Stomach (tissue), 9 donors: Measurements from ENCODE around the gene STXBP6. TPM values are rescaled to one million over a fixed set of nuclear protein-coding genes. Genes with fewer than 3 reads are reported as not detected.
A peak's percentile ranks its signal among the peaks of the same experiment; 100 is the strongest.

Experiments used
- DNase-seq, 2 donors: peaks; one replicate each; pipeline versions ENCODE4 v3.0.0 to v3.0.0-alpha.2; 2013 to 2019
- H3K27ac ChIP-seq, 5 donors: fragments of 200-600 bp in 4 of 5; sonication (generic) in 4 of 5; one replicate each; pipeline ENCODE4 v1.5.1; 2013 to 2019; ENCODE audit warnings: mild to moderate bottlenecking in 1 of 5, moderate library complexity in 1 of 5
- H3K27me3 ChIP-seq, 3 donors: fragments of 200-600 bp; sonication (generic); one replicate each; pipeline ENCODE4 v1.5.1; 2017 to 2019; ENCODE audit warnings: mixed run types in 1 of 3
- H3K36me3 ChIP-seq, 4 donors: fragments of 200-600 bp; sonication (generic); 1 replicate in 3 of 4; 2 replicates in 1 of 4; pipeline ENCODE4 v1.5.1; 2016 to 2019
- H3K4me1 ChIP-seq, 4 donors: fragments of 200-600 bp; sonication (generic); one replicate each; pipeline ENCODE4 v1.5.1; 2016 to 2019
- H3K4me3 ChIP-seq, 4 donors: fragments of 200-600 bp; sonication (generic) in 3 of 4; one replicate each; pipeline ENCODE4 v1.5.1; 2016 to 2019; ENCODE audit warnings: mild to moderate bottlenecking in 1 of 4
- H3K9me3 ChIP-seq, 4 donors: fragments of 200-600 bp; sonication (generic); one replicate each; pipeline ENCODE4 v1.5.1; 2016 to 2019
- CTCF ChIP-seq, 7 experiments: fragments of 450-650 bp in 4 of 7; fragments of 200-600 bp in 3 of 7; sonication (generic) in 3 of 7; IDR thresholded peaks; one replicate each; pipeline ENCODE4 v1.5.1; 2016 to 2019; ENCODE audit warnings: antibody characterized with exemption in 7 of 7, control low read depth in 2 of 7, mild to moderate bottlenecking in 1 of 7
- EP300 ChIP-seq: sonication (generic); formaldehyde crosslinking; IDR thresholded peaks from one replicate; pipeline ENCODE4 v1.6.1; 2017; ENCODE audit warnings: antibody characterized with exemption
- POLR2A ChIP-seq, 4 donors: fragments of 450-650 bp; IDR thresholded peaks; one replicate each; pipeline ENCODE4 v1.6.1; 2016; ENCODE audit warnings: antibody characterized with exemption in 4 of 4, control low read depth in 2 of 4, mild to moderate bottlenecking in 1 of 4, moderate library complexity in 1 of 4
- POLR2AphosphoS5 ChIP-seq, 3 donors: sonication (generic); formaldehyde crosslinking; IDR thresholded peaks; one replicate each; pipeline ENCODE4 v1.6.1; 2016; ENCODE audit warnings: antibody characterized with exemption in 3 of 3
- WGBS, 5 donors: extraction: QIAGEN DNeasy Blood & Tissue Kit in 3 of 5; methylation state at CpG; one replicate each; pipeline versions ENCODE4 v1.1.5 to v1.1.7; 2013 to 2018; 5-methylcytosine and 5-hydroxymethylcytosine counted together
- intact Hi-C: fragments of 100-400 bp; cut with DNase I; formaldehyde crosslinking; loops from one replicate; pipeline ENCODE4 v1.15.1; 2023; ENCODE audit warnings: low total_unique reads
- polyA plus RNA-seq, 3 donors: library from polyadenylated mRNA; stranded (reverse); fragments of 200-250 nt; gene quantifications; one replicate each; pipeline ENCODE4 v1.2.3, GENCODE V29; 2013
- total RNA-seq, 5 donors: library from RNA; depleted of rRNA; stranded (reverse); fragments of >200 nt; gene quantifications; one replicate each; pipeline versions ENCODE4 v1.1.0 to v1.2.3, GENCODE V29; 2014 to 2016
- donor health status: healthy with polysubstance abuse.
- donor health status: Bipolar disorder and iron deficiency.
- donor health status: healthy.

Gene STXBP6
- total and polyA plus RNA-seq, 8 donors: 7.4 to 37.1 (median 15.2) TPM

- H3K4me1 ChIP-seq: peaks cover 8 to 55% (median 27%) of the 10 kb centered on the region in 4 donors
- H3K9me3 ChIP-seq: no peaks in the 10 kb centered on the region
- no peaks in the 10 kb centered on the region for H3K36me3 ChIP-seq
- H3K4me3 ChIP-seq: peak overlapping the region; percentile 64 to 85 (median 70)
- no peak for TF ChIP-seq POLR2AphosphoS5 (IDR thresholded peaks at IDR 0.05)
- TF ChIP-seq POLR2A (IDR thresholded peaks at IDR 0.05): no peak
- no peak for TF ChIP-seq CTCF (IDR thresholded peaks at IDR 0.05)
- TF ChIP-seq EP300: no peak
- peak in 1 of 2 donors; percentile 40 for DNase-seq
- 1 to 2% (median 2%) methylated on average over 32 to 34 of the region's 34 CpGs for WGBS, 5 donors
- intact Hi-C loops: loop anchor here (10.0 kb wide), 1 partner anchor 244 kb away; no protein-coding TSS in a partner anchor
- H3K27ac ChIP-seq: peak overlapping the region; percentile 67 to 88 (median 82)
- peaks cover 0 to 39% (median 8%) of the 10 kb centered on the region in 3 donors for H3K27me3 ChIP-seq
Measured at GRCh38 chr14:25049093-25049567, 817 bp downstream of the STXBP6 start.

DNA sequence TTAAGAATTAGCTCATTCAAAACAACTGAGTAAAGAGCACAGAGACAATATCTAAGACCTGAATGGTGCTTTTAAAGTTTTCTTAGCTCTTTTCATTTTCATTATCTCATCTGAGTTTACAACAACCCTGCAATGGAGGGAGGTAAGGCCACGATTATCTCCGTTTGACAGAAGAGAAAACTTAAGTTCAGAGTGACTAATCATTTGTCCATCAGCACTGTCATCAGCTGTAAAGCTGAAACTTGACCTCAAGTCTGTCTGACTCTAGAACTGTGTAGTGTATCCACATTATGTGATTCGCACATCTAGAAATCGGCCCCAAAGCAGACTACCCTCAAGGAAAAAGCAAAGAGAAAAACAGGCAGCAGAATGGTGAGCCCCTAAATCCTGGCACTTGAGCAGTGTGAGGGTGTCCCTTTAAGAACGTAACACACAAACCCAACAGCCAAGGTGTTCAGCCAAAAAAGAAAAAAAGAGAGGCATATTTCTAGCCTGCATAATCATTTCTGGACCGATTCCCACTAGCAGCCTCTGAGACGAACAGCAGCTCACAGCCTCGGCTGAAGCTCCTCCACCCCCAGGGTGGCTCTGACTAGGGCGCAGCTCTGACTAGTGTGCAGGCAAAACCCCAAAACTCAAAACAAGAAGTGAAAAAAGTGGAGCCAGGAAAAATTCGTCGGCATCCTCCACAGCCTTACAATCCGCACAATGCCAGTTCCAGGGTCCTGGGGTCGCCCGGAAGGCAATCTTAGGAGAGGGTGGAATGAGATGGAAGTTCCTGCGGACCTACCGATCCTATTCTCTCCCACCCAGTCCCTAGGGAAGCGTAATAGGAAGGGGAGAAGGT, 1.6 kb downstream of the STXBP6 start:
- Histone ChIP-seq H3K27ac (peak overlapping the region; percentile 67 to 88 (median 82)), H3K36me3 (no peaks in the 10 kb centered on the region), H3K9me3 (no peaks in the 10 kb centered on the region), H3K4me3 (peak overlapping the region; percentile 64 to 85 (median 70)), H3K27me3 (peaks cover 0 to 39% (median 8%) of the 10 kb centered on the region in 3 donors), H3K4me1 (peaks cover 8 to 59% (median 31%) of the 10 kb centered on the region in 4 donors)
- WGBS, 5 donors: 19 to 31% (median 24%) methylated on average over 17 of the region's 17 CpGs
- DNase-seq: peak; percentile 34 to 73
- TF ChIP-seq CTCF (IDR thresholded peaks at IDR 0.05) (no peak), POLR2AphosphoS5 (IDR thresholded peaks at IDR 0.05) (peak in 2 of 3 donors; percentile 13 to 29)
- intact Hi-C loops: loop anchor here (10.0 kb wide), 1 partner anchor 244 kb away; no protein-coding TSS in a partner anchor

- TF ChIP-seq CTCF (IDR thresholded peaks at IDR 0.05) (no peak), POLR2A (IDR thresholded peaks at IDR 0.05) (no peak), POLR2AphosphoS5 (IDR thresholded peaks at IDR 0.05) (no peak), EP300 (no peak)
- DNase-seq: no peak
- intact Hi-C loops: loop anchor here (10.0 kb wide), 1 partner anchor 242 kb away; no protein-coding TSS in a partner anchor
- no peaks in the 10 kb centered on the region for H3K36me3 ChIP-seq
- no peak overlapping the region for H3K4me3 ChIP-seq
- no peaks in the 10 kb centered on the region for H3K9me3 ChIP-seq
- H3K4me1 ChIP-seq: peaks cover 8 to 77% (median 40%) of the 10 kb centered on the region in 4 donors
- H3K27ac ChIP-seq: peak overlapping the region in 3 of 5 donors; percentile 3 to 23 (median 16)
- H3K27me3 ChIP-seq: peaks cover 0 to 33% (median 8%) of the 10 kb centered on the region in 3 donors
- 84 to 95% (median 93%) methylated on average over 2 of the region's 2 CpGs for WGBS, 5 donors
Measured at GRCh38 chr14:25046301-25046943, 3.5 kb downstream of the STXBP6 start.

GRCh38 chr14:25044106-25044698, 5.7 kb downstream of the STXBP6 start:
- H3K36me3 ChIP-seq: no peaks in the 10 kb centered on the region
- TF ChIP-seq POLR2A (IDR thresholded peaks at IDR 0.05) (no peak), CTCF (IDR thresholded peaks at IDR 0.05) (no peak), EP300 (no peak), POLR2AphosphoS5 (IDR thresholded peaks at IDR 0.05) (no peak)
- DNase-seq: no peak
- intact Hi-C loops: loop anchor here (10.0 kb wide), 1 partner anchor 239 kb away; no protein-coding TSS in a partner anchor
- 77 to 88% (median 83%) methylated on average over 7 of the region's 7 CpGs for WGBS, 5 donors
- no peaks in the 10 kb centered on the region for H3K9me3 ChIP-seq
- H3K4me1 ChIP-seq: peaks cover 0 to 70% (median 38%) of the 10 kb centered on the region in 4 donors
- peaks cover 0 to 11% (median 0%) of the 10 kb centered on the region in 3 donors for H3K27me3 ChIP-seq
- no peak overlapping the region for H3K4me3 ChIP-seq
- H3K27ac ChIP-seq: no peak overlapping the region
